Measurements from ENCODE around the gene TH. TPM values are rescaled to one million over a fixed set of nuclear protein-coding genes. Genes with fewer than 3 reads are reported as not detected.
A peak's percentile ranks its signal among the peaks of the same experiment; 100 is the strongest.

The TH gene
- total and polyA plus RNA-seq, 9 of the 15 experiments (the other 6 are each of a cell fraction or from before 2014, with no cell fraction given): not detected

- TF ChIP-seq, protein P1, sequence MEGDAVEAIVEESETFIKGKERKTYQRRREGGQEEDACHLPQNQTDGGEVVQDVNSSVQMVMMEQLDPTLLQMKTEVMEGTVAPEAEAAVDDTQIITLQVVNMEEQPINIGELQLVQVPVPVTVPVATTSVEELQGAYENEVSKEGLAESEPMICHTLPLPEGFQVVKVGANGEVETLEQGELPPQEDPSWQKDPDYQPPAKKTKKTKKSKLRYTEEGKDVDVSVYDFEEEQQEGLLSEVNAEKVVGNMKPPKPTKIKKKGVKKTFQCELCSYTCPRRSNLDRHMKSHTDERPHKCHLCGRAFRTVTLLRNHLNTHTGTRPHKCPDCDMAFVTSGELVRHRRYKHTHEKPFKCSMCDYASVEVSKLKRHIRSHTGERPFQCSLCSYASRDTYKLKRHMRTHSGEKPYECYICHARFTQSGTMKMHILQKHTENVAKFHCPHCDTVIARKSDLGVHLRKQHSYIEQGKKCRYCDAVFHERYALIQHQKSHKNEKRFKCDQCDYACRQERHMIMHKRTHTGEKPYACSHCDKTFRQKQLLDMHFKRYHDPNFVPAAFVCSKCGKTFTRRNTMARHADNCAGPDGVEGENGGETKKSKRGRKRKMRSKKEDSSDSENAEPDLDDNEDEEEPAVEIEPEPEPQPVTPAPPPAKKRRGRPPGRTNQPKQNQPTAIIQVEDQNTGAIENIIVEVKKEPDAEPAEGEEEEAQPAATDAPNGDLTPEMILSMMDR (IDR thresholded peaks at IDR 0.05 in 2 of 3, conservative IDR thresholded peaks at IDR 0.05 in 1 of 3; ENCODE audit: insufficient read depth in 2 of 3, low read depth in 1 of 3, low read length in 3 of 3): peak; percentile 49 to 75 (median 59); a peak in 5 of 6 replicates
- no peak for TF ChIP-seq ZBTB11 (CRISPR knock-in tag; IDR thresholded peaks at IDR 0.05)
- TF ChIP-seq ZNF584 (CRISPR knock-in tag; IDR thresholded peaks at IDR 0.05; ENCODE audit: low read depth): no peak
- TF ChIP-seq SMC3 (conservative IDR thresholded peaks at IDR 0.05; ENCODE audit: insufficient read depth, low read depth, low read length): peak; percentile 36; the same call in 1 of the 2 replicates
- TF ChIP-seq, protein P2, sequence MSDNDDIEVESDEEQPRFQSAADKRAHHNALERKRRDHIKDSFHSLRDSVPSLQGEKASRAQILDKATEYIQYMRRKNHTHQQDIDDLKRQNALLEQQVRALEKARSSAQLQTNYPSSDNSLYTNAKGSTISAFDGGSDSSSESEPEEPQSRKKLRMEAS (CRISPR knock-in tag; IDR thresholded peaks at IDR 0.05): peak; percentile 43; the same call in 1 of the 2 replicates
- TF ChIP-seq MAZ (CRISPR knock-in tag; conservative IDR thresholded peaks at IDR 0.05 in 1 of 2, IDR thresholded peaks at IDR 0.05 in 1 of 2): peak in 1 of 2 experiments; percentile 32; a peak in 1 of 4 replicates
- peak; percentile 81 for TF ChIP-seq PCBP1 (IDR thresholded peaks at IDR 0.05; ENCODE audit: low read depth, low read length, poor library complexity, severe bottlenecking)
- TF ChIP-seq CAMTA2 (CRISPR knock-in tag; conservative IDR thresholded peaks at IDR 0.05): no peak
- TF ChIP-seq, protein P3, sequence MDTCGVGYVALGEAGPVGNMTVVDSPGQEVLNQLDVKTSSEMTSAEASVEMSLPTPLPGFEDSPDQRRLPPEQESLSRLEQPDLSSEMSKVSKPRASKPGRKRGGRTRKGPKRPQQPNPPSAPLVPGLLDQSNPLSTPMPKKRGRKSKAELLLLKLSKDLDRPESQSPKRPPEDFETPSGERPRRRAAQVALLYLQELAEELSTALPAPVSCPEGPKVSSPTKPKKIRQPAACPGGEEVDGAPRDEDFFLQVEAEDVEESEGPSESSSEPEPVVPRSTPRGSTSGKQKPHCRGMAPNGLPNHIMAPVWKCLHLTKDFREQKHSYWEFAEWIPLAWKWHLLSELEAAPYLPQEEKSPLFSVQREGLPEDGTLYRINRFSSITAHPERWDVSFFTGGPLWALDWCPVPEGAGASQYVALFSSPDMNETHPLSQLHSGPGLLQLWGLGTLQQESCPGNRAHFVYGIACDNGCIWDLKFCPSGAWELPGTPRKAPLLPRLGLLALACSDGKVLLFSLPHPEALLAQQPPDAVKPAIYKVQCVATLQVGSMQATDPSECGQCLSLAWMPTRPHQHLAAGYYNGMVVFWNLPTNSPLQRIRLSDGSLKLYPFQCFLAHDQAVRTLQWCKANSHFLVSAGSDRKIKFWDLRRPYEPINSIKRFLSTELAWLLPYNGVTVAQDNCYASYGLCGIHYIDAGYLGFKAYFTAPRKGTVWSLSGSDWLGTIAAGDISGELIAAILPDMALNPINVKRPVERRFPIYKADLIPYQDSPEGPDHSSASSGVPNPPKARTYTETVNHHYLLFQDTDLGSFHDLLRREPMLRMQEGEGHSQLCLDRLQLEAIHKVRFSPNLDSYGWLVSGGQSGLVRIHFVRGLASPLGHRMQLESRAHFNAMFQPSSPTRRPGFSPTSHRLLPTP (IDR thresholded peaks at IDR 0.05; ENCODE audit: borderline replicate concordance, extremely low read depth, insufficient read length): peak; percentile 66
- peak; percentile 98 for TF ChIP-seq ZNF436 (CRISPR knock-in tag; IDR thresholded peaks at IDR 0.05)
- TF ChIP-seq CSDE1 (IDR thresholded peaks at IDR 0.05): no peak
- TF ChIP-seq HNRNPL (IDR thresholded peaks at IDR 0.05; ENCODE audit: low read depth, low read length): 0 out of 2 replicates have a peak, but pooled peaks have one; percentile 35
- 0 out of 4 replicates have a peak, but pooled peaks of 1 of the 2 experiments have one; percentile 24 for TF ChIP-seq KDM1A (IDR thresholded peaks at IDR 0.05)
- no peak for TF ChIP-seq DMBX1 (CRISPR knock-in tag; IDR thresholded peaks at IDR 0.05; ENCODE audit: borderline replicate concordance)
- no peak for TF ChIP-seq ZKSCAN1 (IDR thresholded peaks at IDR 0.05; ENCODE audit: low read depth, low read length)
Observed at GRCh38 chr11:2166091-2166851, 5.3 kb downstream of the TH start (continued).

All from K562 (cell line).